Measurements from ENCODE around the gene NEUROD2.

DNA sequence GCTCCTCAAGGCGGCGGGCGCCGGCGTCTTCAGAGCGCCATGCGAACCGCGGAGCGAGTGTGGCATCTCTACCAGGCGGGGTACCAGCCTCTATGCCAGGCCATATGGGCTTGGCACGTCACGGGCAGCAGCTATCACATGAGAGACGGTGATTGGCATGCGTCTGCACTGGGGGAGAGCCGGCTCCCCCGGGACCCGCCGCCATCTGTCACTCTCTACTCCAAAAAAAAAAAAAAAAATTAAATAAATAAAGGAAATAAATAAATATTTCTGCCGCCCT, at the start of gene NEUROD2:
- TF ChIP-seq YY1 (IDR thresholded peaks at IDR 0.05) (no peak), TAF1 (conservative IDR thresholded peaks at IDR 0.05) (no peak), RXRA (IDR thresholded peaks at IDR 0.05) (no peak), GABPA (IDR thresholded peaks at IDR 0.05 in 1 of 2, conservative IDR thresholded peaks at IDR 0.05 in 1 of 2) (no peak), HNF4A (conservative IDR thresholded peaks at IDR 0.05) (no peak)
- TF ChIP-seq, protein P1, sequence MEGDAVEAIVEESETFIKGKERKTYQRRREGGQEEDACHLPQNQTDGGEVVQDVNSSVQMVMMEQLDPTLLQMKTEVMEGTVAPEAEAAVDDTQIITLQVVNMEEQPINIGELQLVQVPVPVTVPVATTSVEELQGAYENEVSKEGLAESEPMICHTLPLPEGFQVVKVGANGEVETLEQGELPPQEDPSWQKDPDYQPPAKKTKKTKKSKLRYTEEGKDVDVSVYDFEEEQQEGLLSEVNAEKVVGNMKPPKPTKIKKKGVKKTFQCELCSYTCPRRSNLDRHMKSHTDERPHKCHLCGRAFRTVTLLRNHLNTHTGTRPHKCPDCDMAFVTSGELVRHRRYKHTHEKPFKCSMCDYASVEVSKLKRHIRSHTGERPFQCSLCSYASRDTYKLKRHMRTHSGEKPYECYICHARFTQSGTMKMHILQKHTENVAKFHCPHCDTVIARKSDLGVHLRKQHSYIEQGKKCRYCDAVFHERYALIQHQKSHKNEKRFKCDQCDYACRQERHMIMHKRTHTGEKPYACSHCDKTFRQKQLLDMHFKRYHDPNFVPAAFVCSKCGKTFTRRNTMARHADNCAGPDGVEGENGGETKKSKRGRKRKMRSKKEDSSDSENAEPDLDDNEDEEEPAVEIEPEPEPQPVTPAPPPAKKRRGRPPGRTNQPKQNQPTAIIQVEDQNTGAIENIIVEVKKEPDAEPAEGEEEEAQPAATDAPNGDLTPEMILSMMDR (IDR thresholded peaks at IDR 0.05; ENCODE audit: low read depth, low read length, missing input control): no peak
- TF ChIP-seq, protein P2, sequence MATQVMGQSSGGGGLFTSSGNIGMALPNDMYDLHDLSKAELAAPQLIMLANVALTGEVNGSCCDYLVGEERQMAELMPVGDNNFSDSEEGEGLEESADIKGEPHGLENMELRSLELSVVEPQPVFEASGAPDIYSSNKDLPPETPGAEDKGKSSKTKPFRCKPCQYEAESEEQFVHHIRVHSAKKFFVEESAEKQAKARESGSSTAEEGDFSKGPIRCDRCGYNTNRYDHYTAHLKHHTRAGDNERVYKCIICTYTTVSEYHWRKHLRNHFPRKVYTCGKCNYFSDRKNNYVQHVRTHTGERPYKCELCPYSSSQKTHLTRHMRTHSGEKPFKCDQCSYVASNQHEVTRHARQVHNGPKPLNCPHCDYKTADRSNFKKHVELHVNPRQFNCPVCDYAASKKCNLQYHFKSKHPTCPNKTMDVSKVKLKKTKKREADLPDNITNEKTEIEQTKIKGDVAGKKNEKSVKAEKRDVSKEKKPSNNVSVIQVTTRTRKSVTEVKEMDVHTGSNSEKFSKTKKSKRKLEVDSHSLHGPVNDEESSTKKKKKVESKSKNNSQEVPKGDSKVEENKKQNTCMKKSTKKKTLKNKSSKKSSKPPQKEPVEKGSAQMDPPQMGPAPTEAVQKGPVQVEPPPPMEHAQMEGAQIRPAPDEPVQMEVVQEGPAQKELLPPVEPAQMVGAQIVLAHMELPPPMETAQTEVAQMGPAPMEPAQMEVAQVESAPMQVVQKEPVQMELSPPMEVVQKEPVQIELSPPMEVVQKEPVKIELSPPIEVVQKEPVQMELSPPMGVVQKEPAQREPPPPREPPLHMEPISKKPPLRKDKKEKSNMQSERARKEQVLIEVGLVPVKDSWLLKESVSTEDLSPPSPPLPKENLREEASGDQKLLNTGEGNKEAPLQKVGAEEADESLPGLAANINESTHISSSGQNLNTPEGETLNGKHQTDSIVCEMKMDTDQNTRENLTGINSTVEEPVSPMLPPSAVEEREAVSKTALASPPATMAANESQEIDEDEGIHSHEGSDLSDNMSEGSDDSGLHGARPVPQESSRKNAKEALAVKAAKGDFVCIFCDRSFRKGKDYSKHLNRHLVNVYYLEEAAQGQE (IDR thresholded peaks at IDR 0.05): no peak
- TF ChIP-seq, protein P3, sequence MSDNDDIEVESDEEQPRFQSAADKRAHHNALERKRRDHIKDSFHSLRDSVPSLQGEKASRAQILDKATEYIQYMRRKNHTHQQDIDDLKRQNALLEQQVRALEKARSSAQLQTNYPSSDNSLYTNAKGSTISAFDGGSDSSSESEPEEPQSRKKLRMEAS (IDR thresholded peaks at IDR 0.05): no peak

Data from liver (tissue), 3 donors.